GM21447 (cell line): ENCODE data around the gene DMD.
A peak's percentile ranks its signal among the peaks of the same experiment; 100 is the strongest.

Experiments
- ATAC-seq: cut with Tn5 transposase; IDR thresholded peaks from one replicate; pipeline ENCODE4 v1.9.1; 2021; ENCODE audit not compliant: unreplicated experiment

DMD gene

DNA sequence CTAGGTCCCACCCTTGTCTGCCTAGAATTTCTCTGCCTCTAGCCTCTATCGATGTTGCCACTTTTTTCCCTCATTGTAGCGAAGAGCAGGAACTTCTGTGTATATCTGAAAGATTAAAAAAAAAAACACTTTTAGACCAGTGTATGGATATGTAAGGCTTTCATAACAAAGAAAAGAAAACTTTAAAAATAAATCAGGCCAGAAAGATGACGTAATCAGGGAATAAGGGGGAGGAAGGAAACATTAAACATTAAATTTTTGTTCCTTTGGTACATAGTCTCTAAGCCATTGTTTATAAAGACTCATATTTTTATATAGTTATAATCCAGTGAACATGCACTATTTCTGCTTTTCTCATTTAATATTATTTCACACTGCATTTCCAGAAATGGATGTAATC, 2113.3 kb downstream of the DMD start:
- ATAC-seq, result no peak

DNA sequence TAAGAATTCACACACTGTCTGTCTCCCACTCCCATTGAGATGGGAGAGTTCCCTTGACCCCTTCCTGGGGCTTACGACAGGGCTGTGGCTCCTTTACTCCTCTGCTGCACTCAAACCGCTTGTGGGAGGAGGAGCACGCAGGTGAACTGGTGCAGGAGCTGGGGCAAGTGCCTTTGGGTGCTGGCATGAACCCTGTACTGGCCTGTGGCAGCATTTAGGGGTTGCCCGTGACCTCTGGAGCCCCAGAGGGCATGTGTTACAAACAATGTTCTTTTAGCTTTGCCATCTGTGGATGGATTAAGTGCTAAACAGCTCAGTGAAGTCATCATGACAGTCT, 2117.7 kb downstream of the DMD start:
- no peak for ATAC-seq

DNA sequence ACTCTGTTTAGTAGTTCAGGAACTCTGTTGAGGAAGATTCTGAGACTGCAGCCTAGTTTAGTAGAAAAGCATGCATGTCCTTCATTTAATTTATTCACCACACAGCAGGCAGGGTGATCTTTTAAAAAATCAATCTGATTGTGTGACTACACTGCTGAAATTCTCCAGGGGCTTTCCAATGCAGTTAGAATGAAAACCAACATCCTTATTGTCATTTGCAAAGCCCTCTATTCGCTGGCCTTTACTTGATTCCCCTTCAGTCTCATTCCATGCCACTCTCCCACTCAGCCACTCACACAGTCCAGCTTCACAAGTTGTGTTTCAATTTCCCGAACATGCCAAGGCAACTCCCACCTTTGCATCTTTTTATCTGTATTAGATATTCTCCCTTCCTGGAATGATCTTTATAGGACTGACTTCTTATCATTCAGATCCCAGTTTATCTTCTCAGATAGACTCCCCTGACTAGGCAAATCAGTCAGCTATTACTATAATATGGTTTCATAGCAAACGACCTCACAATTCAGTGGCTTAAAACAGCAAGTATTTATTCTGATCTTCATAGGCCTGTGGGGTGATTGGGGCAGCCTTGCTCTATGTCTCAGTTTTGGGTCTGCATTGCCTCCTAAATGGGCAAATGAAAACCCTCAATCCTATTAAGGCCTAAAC, 2118.2 kb downstream of the DMD start:
- no peak for ATAC-seq

DNA sequence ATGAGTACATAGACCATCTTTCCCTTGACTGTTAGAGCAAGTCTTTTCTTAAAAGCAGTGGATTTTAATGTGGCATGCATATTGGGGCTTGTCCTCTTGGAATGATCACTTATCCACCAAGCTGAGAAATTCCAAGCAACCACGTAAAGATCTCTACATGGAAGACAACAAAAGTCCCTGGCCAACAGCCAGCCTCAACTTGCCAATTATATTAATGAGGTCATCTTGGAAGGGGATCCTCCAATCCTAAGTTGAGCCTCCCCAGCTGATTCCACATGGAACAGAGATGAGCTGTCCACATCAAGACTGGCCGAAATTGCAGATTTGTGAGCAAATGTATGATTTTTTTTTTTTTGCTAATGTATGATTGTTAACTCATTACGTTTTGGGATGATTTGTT, 2118.9 kb downstream of the DMD start:
- no peak for ATAC-seq

DNA sequence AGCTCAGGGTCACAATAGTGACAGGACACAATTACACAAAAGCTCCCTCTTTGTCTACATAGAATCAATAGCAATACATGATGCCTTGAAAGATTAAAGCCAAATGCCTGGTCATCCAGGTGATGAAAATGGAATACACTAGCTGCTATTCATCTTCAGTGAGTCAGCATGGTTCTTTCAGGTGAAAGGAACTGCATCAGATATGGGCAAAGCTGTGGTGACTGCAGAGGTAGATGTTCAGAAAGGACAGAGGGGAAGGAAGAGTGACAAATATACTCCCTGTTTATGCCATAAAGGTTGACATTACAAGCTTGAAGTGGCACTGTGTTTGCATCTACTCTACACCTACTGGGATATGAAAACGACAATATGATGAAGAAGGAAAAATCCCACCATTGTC, 2119.5 kb downstream of the DMD start:
- no peak for ATAC-seq

DNA sequence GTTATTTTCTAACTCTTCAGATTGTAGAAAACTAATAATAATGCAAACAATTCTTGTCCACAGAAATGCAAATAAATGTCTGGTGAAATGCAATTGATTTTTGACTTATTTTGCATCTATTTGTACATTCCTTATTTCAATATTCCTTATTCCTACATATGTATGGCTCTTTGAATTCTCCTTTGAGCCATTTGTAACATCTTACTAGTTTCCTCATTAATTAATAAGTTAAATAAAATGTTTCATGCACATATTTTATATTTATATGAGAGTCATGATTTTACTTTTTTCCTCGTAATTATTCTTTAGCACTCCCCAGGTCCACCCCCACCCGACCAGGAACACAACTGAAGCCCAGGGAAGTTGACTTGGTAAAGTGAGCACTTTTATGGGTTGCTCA, 2136.8 kb downstream of the DMD start:
- no peak for ATAC-seq

DNA sequence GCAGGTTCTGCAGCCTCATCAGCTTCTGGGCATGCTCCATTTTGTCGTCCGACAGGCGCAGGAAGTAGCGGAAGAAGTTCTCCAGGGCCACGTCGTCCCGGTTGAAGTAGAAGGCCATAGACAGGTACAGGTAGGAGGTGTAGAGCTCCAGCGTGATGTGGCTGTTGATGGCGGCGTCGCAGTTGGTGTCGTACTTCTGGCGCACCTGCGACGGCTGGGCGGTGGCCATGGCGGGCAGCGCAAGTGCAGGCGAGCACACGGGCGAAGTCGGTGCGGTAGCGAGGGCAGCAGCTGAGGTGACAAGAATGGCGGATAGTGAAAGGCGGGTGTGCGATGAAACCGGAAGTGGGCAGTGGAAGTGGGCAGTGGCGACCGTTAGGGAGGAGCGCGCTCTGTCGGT, 2139.6 kb downstream of the DMD start, which contains the start of gene FTHL17:
TSS of gene FTHL17 (minus strand) at position 317 of the 400 bp plus-strand sequence. CDS start at position 229, 88 bp downstream.
- no peak for ATAC-seq

DNA sequence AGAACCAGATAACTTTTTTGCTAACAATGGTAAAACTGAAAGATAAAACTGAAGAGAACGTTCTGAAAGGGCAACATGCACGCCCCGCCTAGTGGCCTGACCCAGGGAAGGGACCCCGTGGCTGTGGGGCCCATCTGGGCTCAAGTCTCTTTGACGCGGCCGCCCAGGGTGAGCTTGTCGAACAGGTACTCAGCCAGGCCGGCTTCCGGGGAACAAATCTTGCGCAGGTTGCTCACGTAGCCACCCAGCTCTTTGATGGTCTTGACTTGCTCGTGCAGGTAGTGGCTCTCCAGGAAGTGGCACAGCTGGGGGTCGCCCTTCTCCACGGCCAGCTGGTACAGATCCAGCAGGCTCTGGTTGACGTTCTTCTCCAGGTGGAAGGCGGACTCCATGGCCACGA, 2140.1 kb downstream of the DMD start:
- no peak for ATAC-seq

DNA sequence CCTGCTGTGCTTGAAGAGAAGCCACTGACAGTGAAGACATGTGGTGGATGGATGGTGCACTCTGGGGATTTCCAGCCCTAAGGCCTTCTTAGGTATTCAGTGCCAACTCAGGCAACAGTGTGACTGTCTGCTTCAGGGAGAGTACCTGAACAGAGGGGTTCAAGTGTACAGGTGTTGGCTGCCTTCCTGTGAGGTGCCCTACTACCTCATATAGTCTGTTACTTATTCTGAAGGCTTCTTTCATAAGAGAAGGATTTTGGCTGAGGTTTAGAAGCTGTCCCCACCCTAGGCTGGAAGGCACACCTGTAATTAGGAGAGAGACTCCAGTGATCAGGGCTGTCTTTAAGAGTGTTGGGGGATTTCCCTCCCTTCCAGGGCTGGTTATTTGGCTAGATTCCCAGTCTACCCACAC, 2141.3 kb downstream of the DMD start:
- ATAC-seq, result peak; percentile 69
